ENCODE results near the gene ME3.

The ME3 gene

DNA sequence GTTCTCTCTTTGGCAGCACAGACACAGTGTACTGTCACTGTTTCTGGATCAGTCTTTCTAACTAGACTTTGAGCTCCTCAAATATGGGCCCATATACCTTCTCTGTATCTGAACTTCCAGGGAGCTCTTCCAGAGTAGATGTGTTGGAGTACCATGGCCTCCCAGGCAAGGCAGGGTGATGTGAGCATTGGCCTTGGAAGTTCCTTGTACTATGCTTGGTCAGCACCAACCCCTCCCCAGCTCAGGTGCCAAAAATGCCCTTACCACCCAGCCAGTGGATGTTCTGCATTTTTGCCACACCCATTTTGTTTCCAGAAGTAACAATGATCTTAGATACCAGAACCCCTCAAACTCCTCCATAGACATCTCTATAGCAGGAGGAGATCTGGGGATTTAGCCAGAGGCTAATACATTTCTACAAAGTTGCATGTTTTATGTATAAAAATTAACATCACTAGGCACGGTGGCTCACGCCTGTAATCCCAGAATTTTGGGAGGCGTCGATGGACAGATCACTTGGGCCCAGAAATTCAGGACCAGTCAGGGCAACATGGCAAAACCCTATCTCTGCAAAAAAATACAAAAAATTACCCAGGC is 165.1 kb downstream of the ME3 start:
- peaks cover 0 to 27% (median 10%) of the 10 kb centered on the region in 4 donors for H3K4me1 ChIP-seq
- no peak overlapping the region for H3K27ac ChIP-seq
- no peaks in the 10 kb centered on the region for H3K27me3 ChIP-seq
- H3K36me3 ChIP-seq: peaks cover 0 to 11% (median 4%) of the 10 kb centered on the region in 3 donors
- DNase-seq: no peak
- H3K4me3 ChIP-seq: no peak overlapping the region
- no peaks in the 10 kb centered on the region for H3K9me3 ChIP-seq
- intact Hi-C loops (cut with DNase I; ENCODE audit: low total_unique reads): no loop called here
- TF ChIP-seq CTCF (IDR thresholded peaks at IDR 0.05): no peak

- no peak for DNase-seq
- intact Hi-C loops (cut with DNase I; ENCODE audit: low total_unique reads): no loop called here
- Histone ChIP-seq H3K4me1 (peaks cover 0 to 20% (median 6%) of the 10 kb centered on the region in 4 donors), H3K9me3 (no peaks in the 10 kb centered on the region), H3K27me3 (no peaks in the 10 kb centered on the region), H3K36me3 (peaks cover 0 to 11% (median 7%) of the 10 kb centered on the region in 3 donors), H3K4me3 (no peak overlapping the region), H3K27ac (no peak overlapping the region)
- no peak for TF ChIP-seq CTCF (IDR thresholded peaks at IDR 0.05)
Observed at GRCh38 chr11:86506235-86506634, 166.2 kb downstream of the ME3 start.

- Histone ChIP-seq H3K4me1 (peaks cover 0 to 8% (median under 1%) of the 10 kb centered on the region in 4 donors), H3K4me3 (no peak overlapping the region), H3K27me3 (no peaks in the 10 kb centered on the region), H3K9me3 (no peaks in the 10 kb centered on the region), H3K36me3 (peaks cover 0 to 18% (median 7%) of the 10 kb centered on the region in 3 donors), H3K27ac (no peak overlapping the region)
- TF ChIP-seq CTCF (IDR thresholded peaks at IDR 0.05): no peak
- intact Hi-C loops (cut with DNase I; ENCODE audit: low total_unique reads): no loop called here
- no peak for DNase-seq
Observed at GRCh38 chr11:86503131-86503530, 169.3 kb downstream of the ME3 start.

DNA sequence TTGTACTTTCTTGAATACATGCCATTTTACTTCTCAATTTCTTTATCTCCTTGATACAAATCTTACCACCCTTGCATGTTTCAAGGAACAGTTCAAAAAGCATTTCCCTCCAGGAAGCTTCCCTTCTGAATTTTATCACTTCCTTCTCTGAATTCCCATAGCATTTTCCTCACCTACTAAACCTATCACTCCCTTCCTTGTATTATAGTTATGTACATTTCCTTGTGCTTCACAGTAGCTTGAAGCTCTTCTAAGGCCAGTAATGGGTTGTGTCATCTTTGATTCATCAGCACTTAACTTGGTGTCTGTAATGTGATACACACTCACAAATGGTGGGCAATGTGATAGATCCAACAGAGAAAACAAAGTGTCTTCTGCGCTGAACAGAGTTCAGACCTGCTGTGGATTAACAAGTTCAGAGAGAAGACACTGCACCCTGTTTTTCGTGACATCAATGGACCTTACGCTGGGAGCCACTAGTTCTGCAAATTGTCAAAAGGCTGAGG is 170.2 kb downstream of the ME3 start:
- no peak for TF ChIP-seq CTCF (IDR thresholded peaks at IDR 0.05)
- no peak overlapping the region for H3K27ac ChIP-seq
- intact Hi-C loops (cut with DNase I; ENCODE audit: low total_unique reads): no loop called here
- peaks cover 0 to 18% (median 8%) of the 10 kb centered on the region in 4 donors for H3K4me1 ChIP-seq
- DNase-seq: no peak
- no peaks in the 10 kb centered on the region for H3K9me3 ChIP-seq
- H3K4me3 ChIP-seq: no peak overlapping the region
- H3K36me3 ChIP-seq: peaks cover 0 to 16% (median 7%) of the 10 kb centered on the region in 3 donors
- H3K27me3 ChIP-seq: no peaks in the 10 kb centered on the region

DNA sequence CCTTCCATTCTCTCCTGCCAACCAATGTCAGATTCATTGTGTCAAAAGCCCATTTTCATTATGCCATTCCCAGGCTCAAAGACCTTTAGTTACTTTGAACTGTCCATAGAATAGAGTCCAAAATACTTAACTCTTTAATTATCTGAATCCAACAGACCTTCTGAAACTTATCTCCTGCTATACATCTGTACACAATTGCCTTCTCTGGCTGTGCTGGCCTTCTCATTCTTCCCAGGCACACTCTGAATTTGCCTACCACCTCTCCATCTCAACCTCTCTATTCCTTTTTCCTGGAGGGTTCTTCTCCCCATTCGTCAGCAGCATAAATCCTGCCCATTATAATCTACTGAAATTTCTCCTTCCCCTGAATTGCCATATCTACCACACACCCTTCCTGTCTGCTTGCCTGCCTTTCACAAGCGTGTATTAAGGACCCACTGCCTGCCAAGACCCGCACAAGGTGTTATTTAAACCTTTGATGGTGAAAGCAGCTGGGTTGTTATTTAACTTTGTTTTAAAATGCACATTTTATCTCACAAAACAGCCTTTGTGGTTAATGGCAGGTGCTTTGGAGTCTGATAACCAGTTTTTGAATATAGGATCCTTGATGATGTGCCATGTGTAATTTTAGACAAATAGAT is 171.8 kb downstream of the ME3 start:
- Histone ChIP-seq H3K4me3 (no peak overlapping the region), H3K36me3 (peaks cover 0 to 7% (median 7%) of the 10 kb centered on the region in 3 donors), H3K4me1 (peaks cover 0 to 22% (median 8%) of the 10 kb centered on the region in 4 donors), H3K9me3 (no peaks in the 10 kb centered on the region), H3K27me3 (no peaks in the 10 kb centered on the region), H3K27ac (no peak overlapping the region)
- no peak for DNase-seq
- intact Hi-C loops (cut with DNase I; ENCODE audit: low total_unique reads): no loop called here
- TF ChIP-seq CTCF (IDR thresholded peaks at IDR 0.05): no peak
